ENCODE measurements around the gene HSPG2. TPM values are rescaled to one million over a fixed set of nuclear protein-coding genes. Genes with fewer than 3 reads are reported as not detected.

HSPG2 gene
- total and polyA plus RNA-seq, 2 of the 13 experiments (the other 11 are each of a cell fraction or from before 2014, with no cell fraction given), result 9.1 to 13.1 TPM

DNA sequence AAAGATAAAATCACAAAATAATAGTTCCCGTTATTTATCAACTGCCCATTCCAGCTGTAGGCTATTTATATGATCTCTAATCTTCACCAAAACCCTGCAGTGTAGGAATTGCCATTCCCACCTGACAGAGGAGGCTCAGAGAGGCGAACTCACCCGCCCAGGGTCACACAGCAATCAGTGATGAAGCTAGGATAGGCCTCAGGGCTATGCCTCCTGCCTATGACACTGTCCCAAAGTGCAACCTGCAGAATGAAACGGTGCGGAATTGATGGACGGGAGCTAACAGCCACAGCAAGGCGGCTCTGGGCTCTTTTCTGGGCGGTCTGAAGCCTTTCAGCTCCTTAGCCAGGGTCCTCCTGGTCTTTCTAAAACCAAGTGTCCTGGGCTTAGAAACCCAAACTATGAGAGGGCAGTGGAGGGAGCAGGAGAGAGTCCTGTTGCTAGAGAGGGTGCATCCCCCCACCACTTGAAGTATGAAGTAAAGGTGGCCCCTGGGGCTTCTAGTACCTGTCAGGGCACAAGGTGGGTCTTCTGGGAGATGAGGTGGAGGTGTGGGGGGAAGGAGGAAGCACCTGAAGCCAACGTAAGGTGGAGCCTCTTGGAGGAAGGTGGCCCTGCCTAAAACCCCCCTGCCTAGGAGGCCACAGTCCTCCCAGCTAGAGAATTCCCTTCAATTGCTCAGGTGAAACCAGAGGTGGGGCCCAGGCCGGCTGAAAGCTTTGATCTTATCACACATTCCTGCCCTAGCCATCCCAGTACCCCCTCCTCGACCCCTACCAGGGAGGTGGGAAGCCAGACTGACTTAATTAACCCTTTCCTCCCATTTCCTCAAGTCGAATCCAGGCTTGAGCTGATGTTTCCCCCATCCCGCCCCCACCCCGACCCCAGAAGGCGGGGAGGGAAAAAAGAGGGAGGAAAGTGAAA lies 14.8 kb downstream of the HSPG2 start (continued):
- TF ChIP-seq, protein P1, sequence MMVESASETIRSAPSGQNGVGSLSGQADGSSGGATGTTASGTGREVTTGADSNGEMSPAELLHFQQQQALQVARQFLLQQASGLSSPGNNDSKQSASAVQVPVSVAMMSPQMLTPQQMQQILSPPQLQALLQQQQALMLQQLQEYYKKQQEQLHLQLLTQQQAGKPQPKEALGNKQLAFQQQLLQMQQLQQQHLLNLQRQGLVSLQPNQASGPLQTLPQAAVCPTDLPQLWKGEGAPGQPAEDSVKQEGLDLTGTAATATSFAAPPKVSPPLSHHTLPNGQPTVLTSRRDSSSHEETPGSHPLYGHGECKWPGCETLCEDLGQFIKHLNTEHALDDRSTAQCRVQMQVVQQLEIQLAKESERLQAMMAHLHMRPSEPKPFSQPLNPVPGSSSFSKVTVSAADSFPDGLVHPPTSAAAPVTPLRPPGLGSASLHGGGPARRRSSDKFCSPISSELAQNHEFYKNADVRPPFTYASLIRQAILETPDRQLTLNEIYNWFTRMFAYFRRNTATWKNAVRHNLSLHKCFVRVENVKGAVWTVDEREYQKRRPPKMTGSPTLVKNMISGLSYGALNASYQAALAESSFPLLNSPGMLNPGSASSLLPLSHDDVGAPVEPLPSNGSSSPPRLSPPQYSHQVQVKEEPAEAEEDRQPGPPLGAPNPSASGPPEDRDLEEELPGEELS (CRISPR knock-in tag; IDR thresholded peaks at IDR 0.05), result peak; percentile 73
- TF ChIP-seq ZFP41 (CRISPR knock-in tag; IDR thresholded peaks at IDR 0.05; ENCODE audit: borderline replicate concordance), result no peak
- TF ChIP-seq ZNF724P (CRISPR knock-in tag; IDR thresholded peaks at IDR 0.05; ENCODE audit: borderline replicate concordance), result no peak
- no peak for TF ChIP-seq FOXO1 (CRISPR knock-in tag; IDR thresholded peaks at IDR 0.05)
- TF ChIP-seq SMAD9 (CRISPR knock-in tag; IDR thresholded peaks at IDR 0.05), result no peak
- TF ChIP-seq MED13 (CRISPR knock-in tag; IDR thresholded peaks at IDR 0.05), result 0 out of 2 replicates have a peak, but pooled peaks have one; percentile 58
- TF ChIP-seq POLR2G (IDR thresholded peaks at IDR 0.05; ENCODE audit: low read depth, low read length), result no peak
- no peak for TF ChIP-seq ZNF343 (CRISPR knock-in tag; IDR thresholded peaks at IDR 0.05)
- no peak for TF ChIP-seq RAD51 (IDR thresholded peaks at IDR 0.05; ENCODE audit: borderline replicate concordance)
- TF ChIP-seq STAG1 (CRISPR knock-in tag; IDR thresholded peaks at IDR 0.05), result no peak
- TF ChIP-seq, protein P2, sequence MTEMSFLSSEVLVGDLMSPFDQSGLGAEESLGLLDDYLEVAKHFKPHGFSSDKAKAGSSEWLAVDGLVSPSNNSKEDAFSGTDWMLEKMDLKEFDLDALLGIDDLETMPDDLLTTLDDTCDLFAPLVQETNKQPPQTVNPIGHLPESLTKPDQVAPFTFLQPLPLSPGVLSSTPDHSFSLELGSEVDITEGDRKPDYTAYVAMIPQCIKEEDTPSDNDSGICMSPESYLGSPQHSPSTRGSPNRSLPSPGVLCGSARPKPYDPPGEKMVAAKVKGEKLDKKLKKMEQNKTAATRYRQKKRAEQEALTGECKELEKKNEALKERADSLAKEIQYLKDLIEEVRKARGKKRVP (CRISPR knock-in tag; IDR thresholded peaks at IDR 0.05), result no peak
- TF ChIP-seq, protein P3, sequence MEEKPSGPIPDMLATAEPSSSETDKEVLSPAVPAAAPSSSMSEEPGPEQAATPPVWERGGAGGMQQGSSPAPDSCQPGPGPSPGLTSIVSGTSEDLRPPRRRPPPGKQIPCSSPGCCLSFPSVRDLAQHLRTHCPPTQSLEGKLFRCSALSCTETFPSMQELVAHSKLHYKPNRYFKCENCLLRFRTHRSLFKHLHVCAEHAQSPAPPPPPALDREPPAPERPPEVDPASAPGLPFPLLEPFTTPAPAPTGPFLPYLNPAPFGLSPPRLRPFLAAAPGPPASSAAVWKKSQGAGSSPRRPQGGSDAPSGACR (CRISPR knock-in tag; IDR thresholded peaks at IDR 0.05), result no peak
- TF ChIP-seq WIZ (CRISPR knock-in tag; IDR thresholded peaks at IDR 0.05), result no peak
- TF ChIP-seq, protein P4, sequence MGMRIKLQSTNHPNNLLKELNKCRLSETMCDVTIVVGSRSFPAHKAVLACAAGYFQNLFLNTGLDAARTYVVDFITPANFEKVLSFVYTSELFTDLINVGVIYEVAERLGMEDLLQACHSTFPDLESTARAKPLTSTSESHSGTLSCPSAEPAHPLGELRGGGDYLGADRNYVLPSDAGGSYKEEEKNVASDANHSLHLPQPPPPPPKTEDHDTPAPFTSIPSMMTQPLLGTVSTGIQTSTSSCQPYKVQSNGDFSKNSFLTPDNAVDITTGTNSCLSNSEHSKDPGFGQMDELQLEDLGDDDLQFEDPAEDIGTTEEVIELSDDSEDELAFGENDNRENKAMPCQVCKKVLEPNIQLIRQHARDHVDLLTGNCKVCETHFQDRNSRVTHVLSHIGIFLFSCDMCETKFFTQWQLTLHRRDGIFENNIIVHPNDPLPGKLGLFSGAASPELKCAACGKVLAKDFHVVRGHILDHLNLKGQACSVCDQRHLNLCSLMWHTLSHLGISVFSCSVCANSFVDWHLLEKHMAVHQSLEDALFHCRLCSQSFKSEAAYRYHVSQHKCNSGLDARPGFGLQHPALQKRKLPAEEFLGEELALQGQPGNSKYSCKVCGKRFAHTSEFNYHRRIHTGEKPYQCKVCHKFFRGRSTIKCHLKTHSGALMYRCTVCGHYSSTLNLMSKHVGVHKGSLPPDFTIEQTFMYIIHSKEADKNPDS (CRISPR knock-in tag; IDR thresholded peaks at IDR 0.05), result no peak
- TF ChIP-seq CAMTA2 (CRISPR knock-in tag; IDR thresholded peaks at IDR 0.05; ENCODE audit: borderline replicate concordance), result no peak
- no peak for TF ChIP-seq ZNF619 (CRISPR knock-in tag; IDR thresholded peaks at IDR 0.05)
- TF ChIP-seq ZNF251 (CRISPR knock-in tag; IDR thresholded peaks at IDR 0.05), result no peak
- TF ChIP-seq, protein P5, sequence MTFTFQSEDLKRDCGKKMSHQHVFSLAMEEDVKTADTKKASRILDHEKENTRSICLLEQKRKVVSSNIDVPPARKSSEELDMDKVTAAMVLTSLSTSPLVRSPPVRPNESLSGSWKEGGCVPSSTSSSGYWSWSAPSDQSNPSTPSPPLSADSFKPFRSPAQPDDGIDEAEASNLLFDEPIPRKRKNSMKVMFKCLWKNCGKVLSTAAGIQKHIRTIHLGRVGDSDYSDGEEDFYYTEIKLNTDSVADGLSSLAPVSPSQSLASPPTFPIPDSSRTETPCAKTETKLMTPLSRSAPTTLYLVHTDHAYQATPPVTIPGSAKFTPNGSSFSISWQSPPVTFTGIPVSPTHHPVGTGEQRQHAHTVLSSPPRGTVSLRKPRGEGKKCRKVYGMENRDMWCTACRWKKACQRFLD (CRISPR knock-in tag; IDR thresholded peaks at IDR 0.05; ENCODE audit: borderline replicate concordance), result no peak
- no peak for TF ChIP-seq ZFAT (CRISPR knock-in tag; conservative IDR thresholded peaks at IDR 0.05)
- TF ChIP-seq ZNF672 (CRISPR knock-in tag; IDR thresholded peaks at IDR 0.05), result no peak
- TF ChIP-seq IRF2 (CRISPR knock-in tag; IDR thresholded peaks at IDR 0.05), result no peak
- TF ChIP-seq SAP130 (CRISPR knock-in tag; IDR thresholded peaks at IDR 0.05; ENCODE audit: low read depth), result peak; percentile 51; the same call in 1 of the 2 replicates
- TF ChIP-seq NFATC3 (CRISPR knock-in tag; IDR thresholded peaks at IDR 0.05), result no peak
- TF ChIP-seq ZBTB1 (CRISPR knock-in tag; IDR thresholded peaks at IDR 0.05; ENCODE audit: borderline replicate concordance), result no peak
